NOMO-1 (cell line): ENCODE measurements around the gene SVIL.
"Not testable (repeated sequence)": the region's sequence is repeated elsewhere in the genome, so short reads cannot be mapped to it uniquely, and the experiment has no call there.

Experiments used
- DNase-seq, 2 experiments: peaks; one replicate each; lab custom pipeline; 2025; ENCODE audit not compliant: unreplicated experiment in 2 of 2; lab: John Stamatoyannopoulos, UW

SVIL gene

GRCh38 chr10:29623797-29624196 is 11.0 kb downstream of the SVIL start:
- no peak for DNase-seq

- DNase-seq = no peak
Measured at GRCh38 chr10:29622382-29622922, 12.3 kb downstream of the SVIL start.

GRCh38 chr10:29621161-29621560 is 13.6 kb downstream of the SVIL start:
- DNase-seq = no peak

- DNase-seq = no peak
Measured at GRCh38 chr10:29620112-29620690, 14.6 kb downstream of the SVIL start.

GRCh38 chr10:29619241-29619669 is 15.5 kb downstream of the SVIL start:
- no peak for DNase-seq

- DNase-seq = no peak
Measured at GRCh38 chr10:29618341-29619171, 16.2 kb downstream of the SVIL start.

- DNase-seq = no peak
Measured at GRCh38 chr10:29617880-29618340, 16.9 kb downstream of the SVIL start.

GRCh38 chr10:29616542-29616941 is 18.2 kb downstream of the SVIL start:
- DNase-seq = no peak

GRCh38 chr10:29615195-29615594 is 19.6 kb downstream of the SVIL start:
- DNase-seq = no peak

- DNase-seq = not testable (repeated sequence)
Measured at GRCh38 chr10:29614289-29614688, 20.5 kb downstream of the SVIL start.

GRCh38 chr10:29613791-29614190 is 21.0 kb downstream of the SVIL start:
- DNase-seq = no peak

- DNase-seq = no peak
Measured at GRCh38 chr10:29613196-29613595, 21.6 kb downstream of the SVIL start.

- DNase-seq = no peak
Measured at GRCh38 chr10:29612657-29613056, 22.1 kb downstream of the SVIL start.

GRCh38 chr10:29611781-29612381 is 22.9 kb downstream of the SVIL start:
- DNase-seq = no peak

- no peak for DNase-seq
Measured at GRCh38 chr10:29610876-29611647, 23.7 kb downstream of the SVIL start.

GRCh38 chr10:29610331-29610730 is 24.4 kb downstream of the SVIL start:
- DNase-seq = not testable (repeated sequence)

- no peak for DNase-seq
Measured at GRCh38 chr10:29609696-29610095, 25.1 kb downstream of the SVIL start.

GRCh38 chr10:29608476-29609301 is 26.1 kb downstream of the SVIL start:
- no peak for DNase-seq

- DNase-seq = no peak
Measured at GRCh38 chr10:29608062-29608461, 26.7 kb downstream of the SVIL start.

- no peak for DNase-seq
Measured at GRCh38 chr10:29607576-29607975, 27.2 kb downstream of the SVIL start.
